Mesodermal cell (in vitro differentiated cells): ENCODE measurements around the gene LAMB1.

Experiments used
- H3K27ac ChIP-seq: 2 replicates; pipeline ENCODE4 v1.7.0; 2013; ENCODE audit warnings: mild to moderate bottlenecking, low read depth, low read length, moderate library complexity; ENCODE audit not compliant: severe bottlenecking
- H3K36me3 ChIP-seq: 2 replicates; pipeline ENCODE4 v1.7.1; 2013; ENCODE audit warnings: mild to moderate bottlenecking, low read length, moderate library complexity; ENCODE audit not compliant: control insufficient read depth, insufficient read depth
- H3K4me1 ChIP-seq: one replicate; pipeline ENCODE4 v1.7.1; 2013; ENCODE audit warnings: mild to moderate bottlenecking, low read length; ENCODE audit not compliant: insufficient read depth, control insufficient read depth, poor library complexity, severe bottlenecking
- H3K4me3 ChIP-seq: 2 replicates; pipeline ENCODE4 v1.7.0; 2013; ENCODE audit warnings: low read length, control low read depth, mild to moderate bottlenecking; ENCODE audit not compliant: insufficient read depth, poor library complexity, severe bottlenecking; ENCODE audit errors: extremely low read depth
- H3K9me3 ChIP-seq: 2 replicates; pipeline ENCODE4 v1.7.1; 2013; ENCODE audit warnings: mild to moderate bottlenecking, low read length, moderate library complexity; ENCODE audit not compliant: control insufficient read depth
- WGBS, 2 experiments: methylation state at CpG; one replicate each; pipeline ENCODE4 v1.1.5; 2013; ENCODE audit warnings: missing lambda C conversion rate in 2 of 2; ENCODE audit not compliant: insufficient coverage in 2 of 2; 5-methylcytosine and 5-hydroxymethylcytosine counted together

Gene LAMB1

DNA sequence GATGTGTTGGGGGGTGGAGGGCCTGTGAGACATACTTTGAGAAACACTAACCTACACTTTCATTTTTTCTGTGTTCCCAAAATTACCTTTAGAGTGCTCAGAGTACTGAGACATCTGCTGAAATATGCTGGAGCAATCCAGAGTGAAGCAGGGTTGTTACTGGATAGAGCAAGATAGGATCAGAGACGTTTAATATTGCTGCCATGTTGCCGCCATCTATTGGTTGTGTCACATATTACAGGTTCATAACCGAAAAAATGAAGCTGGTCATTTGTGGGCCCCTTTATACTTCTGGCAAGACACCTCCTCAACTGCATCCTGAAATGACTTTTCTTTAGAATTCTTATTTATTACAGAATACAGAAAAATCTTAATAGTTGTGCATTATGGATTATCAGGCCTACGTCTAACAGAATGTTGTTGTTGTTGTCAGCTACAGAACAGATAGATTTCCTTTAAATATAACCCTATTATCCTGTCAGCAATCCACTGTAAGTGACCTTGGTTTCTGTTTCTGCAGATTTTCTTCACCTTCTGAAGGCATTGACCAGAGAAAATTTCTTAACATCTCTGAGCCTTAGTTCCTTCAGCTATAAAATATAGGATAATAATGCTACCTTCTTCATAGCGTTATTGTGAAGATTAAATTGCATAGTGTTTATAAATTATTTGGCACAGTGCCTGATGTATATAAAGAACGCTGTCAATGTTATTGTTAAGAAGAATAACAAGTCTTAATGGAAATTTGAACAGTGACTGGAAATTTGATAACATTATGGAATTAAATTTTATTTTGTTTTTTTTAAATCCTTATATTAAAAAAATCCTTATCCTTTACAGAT is 128.1 kb downstream of the LAMB1 start:
- H3K9me3 ChIP-seq: no peaks in the 10 kb centered on the region
- no peaks in the 10 kb centered on the region for H3K36me3 ChIP-seq
- H3K27ac ChIP-seq: no peak overlapping the region
- no peaks in the 10 kb centered on the region for H3K4me1 ChIP-seq
- no peak overlapping the region for H3K4me3 ChIP-seq
- WGBS, 2 experiments: 0 to 6% methylated on average over 2 to 4 of the region's 6 CpGs

DNA sequence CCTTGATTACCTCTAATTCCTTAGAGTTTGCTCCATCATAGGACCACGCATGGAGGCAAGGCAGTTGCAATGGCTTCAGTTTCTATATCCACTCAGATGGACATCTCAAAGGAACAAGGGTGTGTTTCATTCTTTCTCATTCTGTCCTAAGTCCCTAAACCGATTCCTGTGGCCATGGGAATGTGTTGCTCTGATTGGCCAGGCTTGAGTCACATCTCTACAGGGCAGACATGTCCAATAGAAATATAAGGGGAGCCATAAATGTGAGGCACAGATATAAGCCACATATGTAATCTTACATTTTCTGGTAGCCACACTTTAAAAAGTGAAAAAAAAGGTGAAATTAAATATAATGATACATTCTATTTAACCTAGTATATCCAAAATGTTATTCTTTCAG is 128.8 kb downstream of the LAMB1 start:
- 60 to 94% methylated on average over 1 to 2 of the region's 2 CpGs for WGBS, 2 experiments
- Histone ChIP-seq H3K27ac (no peak overlapping the region), H3K36me3 (no peaks in the 10 kb centered on the region), H3K4me3 (no peak overlapping the region), H3K4me1 (no peaks in the 10 kb centered on the region), H3K9me3 (no peaks in the 10 kb centered on the region)
